Endothelial cell of umbilical vein (primary cell): ENCODE measurements around the gene DLG1. TPM values are rescaled to one million over a fixed set of nuclear protein-coding genes. Genes with fewer than 3 reads are reported as not detected.

Source experiments
- BruUV-seq: library from RNA; stranded (reverse); fragments of 400-500 nt; replicated peaks from 2 replicates; lab custom pipeline; 2021; lab: Mats Ljungman, UMichigan
- CTCF ChIA-PET: fragments of 300-600, 350-600 bp; sonication (Branson Sonifier 250); formaldehyde crosslinking; loops from one replicate; lab custom pipeline; 2021; ENCODE audit warnings: antibody characterized with exemption, inconsistent platforms; lab: Charles Lee
- POLR2A ChIA-PET: fragments of 300-600, 350-600 bp; sonication (Branson Sonifier 250); formaldehyde crosslinking; loops from one replicate; lab custom pipeline; 2021; ENCODE audit warnings: antibody characterized with exemption, inconsistent platforms; lab: Charles Lee
- DNase-seq: peaks from one replicate; pipeline ENCODE4 v3.0.0-alpha.2; 2011; ENCODE audit warnings: low read depth, low spot score
- FAIRE-seq: peaks from 2 replicates; lab custom pipeline; 2011; peaks lifted over from hg19 to GRCh38; lab: Jason Lieb, UNC
- H2AFZ ChIP-seq: 2 replicates; pipeline ENCODE4 v1.6.0; 2012; ENCODE audit warnings: low read depth, low read length, control low read depth, inconsistent platforms
- H3K27ac ChIP-seq: 2 replicates; pipeline ENCODE4 v1.5.1; 2011; ENCODE audit warnings: low read depth, mild to moderate bottlenecking, control low read depth, low read length, moderate library complexity; ENCODE audit not compliant: insufficient read depth
- H3K27me3 ChIP-seq, 2 experiments: 2 replicates each; pipeline versions ENCODE4 v1.6.0 to v1.6.1; 2011; ENCODE audit warnings: low read length in 2 of 2, mixed read lengths in 1 of 2; ENCODE audit not compliant: control insufficient read depth in 2 of 2, insufficient read depth in 2 of 2
- H3K36me3 ChIP-seq, 2 experiments: 2 replicates in 1 of 2; 3 replicates in 1 of 2; pipeline ENCODE4 v1.5.1; 2011; ENCODE audit warnings: low read length in 2 of 2, mild to moderate bottlenecking in 1 of 2, moderate library complexity in 1 of 2; ENCODE audit not compliant: control insufficient read depth in 2 of 2, insufficient read depth in 2 of 2; ENCODE audit errors: extremely low read depth in 1 of 2
- H3K4me1 ChIP-seq: 3 replicates; pipeline ENCODE4 v1.5.1; 2011; ENCODE audit warnings: mild to moderate bottlenecking, low read length; ENCODE audit not compliant: control insufficient read depth, insufficient read depth; ENCODE audit errors: extremely low read depth
- H3K4me2 ChIP-seq: 2 replicates; pipeline ENCODE4 v1.6.1; 2011; ENCODE audit warnings: low read length, control low read depth, mixed read lengths; ENCODE audit not compliant: insufficient read depth
- H3K4me3 ChIP-seq, 3 experiments: fragments of 200-600 bp in 1 of 3; sonication (generic), shearing (Covaris generic) in 1 of 3; replicated peaks in 1 of 3; 2 replicates each; pipeline ENCODE4 v1.5.1; 2011 to 2016; ENCODE audit warnings: control low read depth in 3 of 3, low read length in 3 of 3, mild to moderate bottlenecking in 2 of 3, inconsistent platforms in 1 of 3, low read depth in 1 of 3, moderate library complexity in 1 of 3; ENCODE audit not compliant: insufficient read depth in 1 of 3
- H3K79me2 ChIP-seq: 2 replicates; pipeline ENCODE4 v1.6.0; 2012; ENCODE audit warnings: low read length, inconsistent platforms; ENCODE audit not compliant: control insufficient read depth, insufficient read depth
- H3K9ac ChIP-seq: replicated peaks from 2 replicates; pipeline ENCODE3; 2011; ENCODE audit warnings: low read length, control low read depth; ENCODE audit not compliant: insufficient read depth; ENCODE audit errors: extremely low read depth
- H3K9me1 ChIP-seq: replicated peaks from 3 replicates; pipeline ENCODE4 v1.6.0; 2011; ENCODE audit warnings: mild to moderate bottlenecking, low read length; ENCODE audit not compliant: control insufficient read depth, insufficient read depth; ENCODE audit errors: extremely low read depth
- H3K9me3 ChIP-seq: replicated peaks from 2 replicates; pipeline ENCODE4 v1.5.1; 2012; ENCODE audit warnings: low read length, inconsistent platforms; ENCODE audit not compliant: control insufficient read depth, insufficient read depth
- H4K20me1 ChIP-seq: replicated peaks from 2 replicates; pipeline ENCODE3; 2011; ENCODE audit warnings: mild to moderate bottlenecking, low read length; ENCODE audit not compliant: control insufficient read depth, insufficient read depth; ENCODE audit errors: extremely low read depth
- EZH2 ChIP-seq: IDR thresholded peaks from 2 replicates; pipeline ENCODE4 v1.6.1; 2012; ENCODE audit warnings: borderline replicate concordance, low read depth, mild to moderate bottlenecking, moderate library complexity, low read length, inconsistent platforms; ENCODE audit not compliant: severe bottlenecking
- FOS ChIP-seq: IDR thresholded peaks from 2 replicates; pipeline ENCODE4 v1.6.1; 2011; ENCODE audit warnings: mild to moderate bottlenecking, low read length, moderate library complexity, borderline replicate concordance; ENCODE audit not compliant: insufficient read depth
- GATA2 ChIP-seq: IDR thresholded peaks from 2 replicates; pipeline ENCODE4 v1.7.0; 2011; ENCODE audit warnings: low read depth, mild to moderate bottlenecking, moderate library complexity, mixed read lengths, low read length; ENCODE audit not compliant: insufficient read length, insufficient read depth
- JUN ChIP-seq: IDR thresholded peaks from 2 replicates; pipeline ENCODE4 v1.6.1; 2011; ENCODE audit warnings: borderline replicate concordance, low read depth; ENCODE audit not compliant: insufficient read length, insufficient read depth
- MAX ChIP-seq: IDR thresholded peaks from 2 replicates; pipeline ENCODE4 v1.6.1; 2011; ENCODE audit not compliant: insufficient read depth, insufficient read length
- MYC ChIP-seq: IDR thresholded peaks from one replicate; pipeline ENCODE4 v1.6.1; 2011; ENCODE audit warnings: mild to moderate bottlenecking, low read depth, low read length
- POLR2A ChIP-seq: IDR thresholded peaks from 2 replicates; pipeline ENCODE4 v1.6.1; 2012; ENCODE audit warnings: low read depth, mild to moderate bottlenecking, control low read depth, low read length
- POLR2AphosphoS5 ChIP-seq: IDR thresholded peaks from 2 replicates; pipeline ENCODE4 v1.6.1; 2012; ENCODE audit warnings: low read depth, mild to moderate bottlenecking, control low read depth, low read length, moderate library complexity; ENCODE audit not compliant: insufficient read depth
- dilution Hi-C: fragments of 300-500 bp; cut with MboI; formaldehyde crosslinking; loops from one replicate; pipeline ENCODE4 v1.15.0; 2019; ENCODE audit warnings: low sequenced_read_pairs; ENCODE audit not compliant: extremely low pct_ligation_motif_present
- intact Hi-C: fragments of 100-400 bp; cut with micrococcal nuclease; formaldehyde crosslinking; loops from one replicate; pipeline ENCODE4 v1.10.0; 2022
- polyA plus RNA-seq, 4 experiments: library from polyadenylated mRNA; depleted of rRNA in 3 of 4; stranded (reverse) in 3 of 4; unstranded in 1 of 4; fragments of >200 nt; gene quantifications; 2 replicates each; pipeline versions ENCODE4 v1.2.1 to v1.2.3, GENCODE V29; 2011 to 2012; ENCODE audit warnings: missing spikeins in 1 of 4
- total RNA-seq: library from RNA; stranded (reverse); gene quantifications from 2 replicates; pipeline ENCODE4 v1.2.3, GENCODE V29; 2021
- TF ChIP-seq, protein P1 (sequence below), 2 donors: IDR thresholded peaks; 1 replicate in 1 of 2; 2 replicates in 1 of 2; pipeline ENCODE4 v1.5.1; 2011; ENCODE audit warnings: low read length in 2 of 2, mild to moderate bottlenecking in 2 of 2, moderate library complexity in 2 of 2, control low read depth in 1 of 2, inconsistent platforms in 1 of 2, low read depth in 1 of 2; ENCODE audit not compliant: insufficient read depth in 1 of 2; ENCODE audit errors: extremely low read depth in 1 of 2

Gene DLG1
- total and polyA plus RNA-seq, 2 donors (not counting 3 experiments of a cell fraction or from before 2014, with no cell fraction given), result 26.5 to 80.1 TPM

GRCh38 chr3:197203714-197204146, 94.7 kb downstream of the DLG1 start:
- Histone ChIP-seq H2AFZ (no peak overlapping the region), H4K20me1 (peaks cover 14% of the 10 kb centered on the region), H3K9ac (no peak overlapping the region), H3K27ac (no peak overlapping the region), H3K27me3 (no peaks in the 10 kb centered on the region), H3K9me3 (no peaks in the 10 kb centered on the region), H3K4me3 (no peak overlapping the region), H3K4me1 (peaks cover 11% of the 10 kb centered on the region), H3K4me2 (no peak overlapping the region), H3K9me1 (no peaks in the 10 kb centered on the region), H3K36me3 (no peaks in the 10 kb centered on the region), H3K79me2 (peaks cover 90% of the 10 kb centered on the region)
- FAIRE-seq (no peak), DNase-seq (no peak)
- TF ChIP-seq MAX (no peak), EZH2 (no peak), POLR2A (no peak), GATA2 (no peak), JUN (no peak), FOS (no peak), MYC (no peak), POLR2AphosphoS5 (no peak)
- TF ChIP-seq, protein P1, sequence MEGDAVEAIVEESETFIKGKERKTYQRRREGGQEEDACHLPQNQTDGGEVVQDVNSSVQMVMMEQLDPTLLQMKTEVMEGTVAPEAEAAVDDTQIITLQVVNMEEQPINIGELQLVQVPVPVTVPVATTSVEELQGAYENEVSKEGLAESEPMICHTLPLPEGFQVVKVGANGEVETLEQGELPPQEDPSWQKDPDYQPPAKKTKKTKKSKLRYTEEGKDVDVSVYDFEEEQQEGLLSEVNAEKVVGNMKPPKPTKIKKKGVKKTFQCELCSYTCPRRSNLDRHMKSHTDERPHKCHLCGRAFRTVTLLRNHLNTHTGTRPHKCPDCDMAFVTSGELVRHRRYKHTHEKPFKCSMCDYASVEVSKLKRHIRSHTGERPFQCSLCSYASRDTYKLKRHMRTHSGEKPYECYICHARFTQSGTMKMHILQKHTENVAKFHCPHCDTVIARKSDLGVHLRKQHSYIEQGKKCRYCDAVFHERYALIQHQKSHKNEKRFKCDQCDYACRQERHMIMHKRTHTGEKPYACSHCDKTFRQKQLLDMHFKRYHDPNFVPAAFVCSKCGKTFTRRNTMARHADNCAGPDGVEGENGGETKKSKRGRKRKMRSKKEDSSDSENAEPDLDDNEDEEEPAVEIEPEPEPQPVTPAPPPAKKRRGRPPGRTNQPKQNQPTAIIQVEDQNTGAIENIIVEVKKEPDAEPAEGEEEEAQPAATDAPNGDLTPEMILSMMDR (IDR thresholded peaks at IDR 0.05; ENCODE audit: extremely low read depth in 1 of 2, insufficient read depth in 1 of 2, low read depth in 1 of 2, low read length in 2 of 2), result no peak
- dilution Hi-C loops (no loop called here), intact Hi-C loops (no loop called here)
- POLR2A ChIA-PET, result no interaction called here
- CTCF ChIA-PET, result interaction anchor here (1.4 to 1.8 kb wide), 3 partner anchors 13 to 23 kb away, joined by 4 to 19 read pairs (median 5); no protein-coding TSS in a partner anchor
- BruUV-seq, result no TSS peak
